ENCODE measurements around the gene ATP9A. TPM values are rescaled to one million over a fixed set of nuclear protein-coding genes. Genes with fewer than 3 reads are reported as not detected.

Gene ATP9A
- polyA plus RNA-seq (2012; ENCODE audit: insufficient read length, low read depth): 8.2 TPM

GRCh38 chr20:51767867-51768758, at the start of gene ATP9A:
Gene ATP9A, minus strand, starts transcription at chr20:51768390. Its CDS starts 21 bp downstream, at chr20:51768369.
- TF ChIP-seq POLR2AphosphoS5 (IDR thresholded peaks at IDR 0.05; ENCODE audit: low read depth, low read length): no peak
- no peak for TF ChIP-seq REST (IDR thresholded peaks at IDR 0.05; ENCODE audit: insufficient read depth in 1 of 2, low read depth in 2 of 2, low read length in 2 of 2)
- no peak for TF ChIP-seq SIN3A (IDR thresholded peaks at IDR 0.05; ENCODE audit: borderline replicate concordance, insufficient read depth, low read length)
- no peak for TF ChIP-seq TAF1 (IDR thresholded peaks at IDR 0.05; ENCODE audit: borderline replicate concordance, insufficient read depth, low read length)
- TF ChIP-seq FOXP2 (optimal IDR thresholded peaks at IDR 0.05; ENCODE audit: borderline replicate concordance, extremely low read depth, extremely low read length, insufficient read depth): no peak

GRCh38 chr20:51815383-51816076, 47.3 kb upstream of the ATP9A start:
- no peak for TF ChIP-seq SIN3A (IDR thresholded peaks at IDR 0.05; ENCODE audit: borderline replicate concordance, insufficient read depth, low read length)
- TF ChIP-seq POLR2AphosphoS5 (IDR thresholded peaks at IDR 0.05; ENCODE audit: low read depth, low read length): no peak
- no peak for TF ChIP-seq REST (IDR thresholded peaks at IDR 0.05; ENCODE audit: insufficient read depth in 1 of 2, low read depth in 2 of 2, low read length in 2 of 2)
- TF ChIP-seq FOXP2 (optimal IDR thresholded peaks at IDR 0.05; ENCODE audit: borderline replicate concordance, extremely low read depth, extremely low read length, insufficient read depth): no peak
- TF ChIP-seq TAF1 (IDR thresholded peaks at IDR 0.05; ENCODE audit: borderline replicate concordance, insufficient read depth, low read length): no peak

- no peak for TF ChIP-seq POLR2AphosphoS5 (IDR thresholded peaks at IDR 0.05; ENCODE audit: low read depth, low read length)
- TF ChIP-seq TAF1 (IDR thresholded peaks at IDR 0.05; ENCODE audit: borderline replicate concordance, insufficient read depth, low read length): no peak
- no peak for TF ChIP-seq FOXP2 (optimal IDR thresholded peaks at IDR 0.05; ENCODE audit: borderline replicate concordance, extremely low read depth, extremely low read length, insufficient read depth)
- no peak for TF ChIP-seq SIN3A (IDR thresholded peaks at IDR 0.05; ENCODE audit: borderline replicate concordance, insufficient read depth, low read length)
- TF ChIP-seq REST (IDR thresholded peaks at IDR 0.05; ENCODE audit: insufficient read depth in 1 of 2, low read depth in 2 of 2, low read length in 2 of 2): no peak
Measured at GRCh38 chr20:51812861-51813260, 44.7 kb upstream of the ATP9A start.

- TF ChIP-seq FOXP2 (optimal IDR thresholded peaks at IDR 0.05; ENCODE audit: borderline replicate concordance, extremely low read depth, extremely low read length, insufficient read depth) (no peak), SIN3A (IDR thresholded peaks at IDR 0.05; ENCODE audit: borderline replicate concordance, insufficient read depth, low read length) (no peak), POLR2AphosphoS5 (IDR thresholded peaks at IDR 0.05; ENCODE audit: low read depth, low read length) (no peak), TAF1 (IDR thresholded peaks at IDR 0.05; ENCODE audit: borderline replicate concordance, insufficient read depth, low read length) (no peak)
Measured at GRCh38 chr20:51811514-51812128, 43.4 kb upstream of the ATP9A start.

GRCh38 chr20:51811042-51811355, 42.8 kb upstream of the ATP9A start:
- no peak for TF ChIP-seq SIN3A (IDR thresholded peaks at IDR 0.05; ENCODE audit: borderline replicate concordance, insufficient read depth, low read length)
- TF ChIP-seq POLR2AphosphoS5 (IDR thresholded peaks at IDR 0.05; ENCODE audit: low read depth, low read length): no peak
- no peak for TF ChIP-seq FOXP2 (optimal IDR thresholded peaks at IDR 0.05; ENCODE audit: borderline replicate concordance, extremely low read depth, extremely low read length, insufficient read depth)
- no peak for TF ChIP-seq REST (IDR thresholded peaks at IDR 0.05; ENCODE audit: insufficient read depth in 1 of 2, low read depth in 2 of 2, low read length in 2 of 2)
- TF ChIP-seq TAF1 (IDR thresholded peaks at IDR 0.05; ENCODE audit: borderline replicate concordance, insufficient read depth, low read length): no peak

Data from PFSK-1 (cell line).